Measurements from ENCODE around the gene MED7.

Gene MED7

GRCh38 chr5:157106630-157107461, 35.8 kb downstream of the MED7 start:
- peak in 1 of 2 donors; percentile 37 for DNase-seq (ENCODE audit: low read depth in 2 of 2)

- no peak for DNase-seq (ENCODE audit: low read depth in 2 of 2)
These were observed 42.5 kb downstream of the MED7 start for GRCh38 chr5:157100140-157100679.

- DNase-seq (ENCODE audit: low read depth in 2 of 2) = no peak
These were observed 54.2 kb downstream of the MED7 start for GRCh38 chr5:157088342-157088990.
